GM21526 (cell line): Measurements from ENCODE around the gene HLA-DMA.
A peak's percentile ranks its signal among the peaks of the same experiment; 100 is the strongest.
"Not testable (repeated sequence)": the region's sequence is repeated elsewhere in the genome, so short reads cannot be mapped to it uniquely, and the experiment has no call there.

ENCODE experiments used
- ATAC-seq: cut with Tn5 transposase; IDR thresholded peaks from one replicate; pipeline ENCODE4 v1.9.1; 2021; ENCODE audit warnings: moderate library complexity; ENCODE audit not compliant: unreplicated experiment, low FRiP score

The HLA-DMA gene

DNA sequence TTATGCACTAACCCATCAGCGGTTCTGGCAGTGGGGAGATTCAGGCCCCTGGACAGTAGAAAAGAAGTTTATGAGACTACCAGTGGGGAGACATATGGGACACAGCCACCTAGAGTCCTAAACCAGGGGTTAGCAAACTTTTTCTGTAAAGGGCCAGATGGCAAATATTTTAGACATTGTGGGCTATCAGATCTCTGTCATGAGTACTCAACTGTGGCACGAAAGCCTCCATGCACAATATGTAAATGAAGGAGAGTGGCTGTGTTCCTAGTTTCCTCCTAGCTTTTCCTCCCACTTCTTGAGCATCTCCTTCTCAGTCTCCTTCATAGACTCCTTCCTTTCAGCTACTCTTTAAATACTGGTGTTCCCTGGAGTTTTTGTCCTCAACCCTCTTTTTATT lies 3.3 kb upstream of the HLA-DMA start:
- no peak for ATAC-seq

- ATAC-seq, result no peak
Measured at GRCh38 chr6:32954986-32955802, 2.3 kb upstream of the HLA-DMA start.

- ATAC-seq, result no peak
Measured at GRCh38 chr6:32954267-32954666, 1.4 kb upstream of the HLA-DMA start.

DNA sequence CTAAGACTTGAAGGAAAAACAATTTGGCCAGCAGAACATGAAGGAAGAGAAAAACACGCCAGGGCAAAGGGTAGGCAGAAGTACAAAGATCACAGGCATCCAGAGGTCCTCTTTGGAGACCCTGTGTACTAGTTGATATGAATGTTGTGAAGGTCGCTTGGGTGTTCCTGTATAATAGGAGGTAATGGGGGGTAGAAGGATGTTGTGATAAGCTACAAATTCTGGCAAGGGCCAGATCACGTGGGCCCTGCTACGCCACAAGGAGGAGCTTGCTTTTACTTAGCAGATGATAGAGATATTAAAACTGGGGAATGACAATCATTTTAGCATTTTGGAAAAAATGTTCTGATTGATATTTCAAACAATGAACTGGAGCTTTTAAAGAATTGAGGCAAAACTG lies 878 bp upstream of the HLA-DMA start:
- no peak for ATAC-seq

- ATAC-seq, result no peak
Measured at GRCh38 chr6:32950449-32950848, 2.4 kb downstream of the HLA-DMA start.

GRCh38 chr6:32950010-32950409 lies 2.9 kb downstream of the HLA-DMA start:
- no peak for ATAC-seq

DNA sequence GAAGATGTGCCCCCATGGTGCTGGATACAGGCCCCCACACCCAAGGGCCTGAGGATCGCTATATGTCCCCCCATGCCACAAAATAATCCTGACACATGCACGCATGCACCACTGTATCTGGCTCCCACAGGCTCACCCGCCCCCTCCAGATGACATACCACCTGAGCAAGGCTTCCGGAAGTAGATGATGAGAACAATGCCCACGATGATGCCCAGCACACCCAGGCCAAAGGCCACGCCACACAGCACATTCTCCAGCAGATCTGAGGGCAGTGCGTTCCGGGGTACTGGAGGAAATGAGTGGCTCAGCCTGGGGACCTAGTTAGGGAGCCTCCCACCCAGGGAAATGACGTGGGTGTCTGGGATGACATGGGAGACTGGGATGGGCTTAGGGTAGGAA lies 3.8 kb downstream of the HLA-DMA start:
- ATAC-seq, result no peak

GRCh38 chr6:32947552-32948465 lies 5.1 kb downstream of the HLA-DMA start:
- ATAC-seq, result no peak

- ATAC-seq, result no peak
Measured at GRCh38 chr6:32946893-32947292, 6.0 kb downstream of the HLA-DMA start.

- no peak for ATAC-seq
Measured at GRCh38 chr6:32945953-32946352, 6.9 kb downstream of the HLA-DMA start.

- ATAC-seq, result no peak
Measured at GRCh38 chr6:32945108-32945760, 7.7 kb downstream of the HLA-DMA start.

DNA sequence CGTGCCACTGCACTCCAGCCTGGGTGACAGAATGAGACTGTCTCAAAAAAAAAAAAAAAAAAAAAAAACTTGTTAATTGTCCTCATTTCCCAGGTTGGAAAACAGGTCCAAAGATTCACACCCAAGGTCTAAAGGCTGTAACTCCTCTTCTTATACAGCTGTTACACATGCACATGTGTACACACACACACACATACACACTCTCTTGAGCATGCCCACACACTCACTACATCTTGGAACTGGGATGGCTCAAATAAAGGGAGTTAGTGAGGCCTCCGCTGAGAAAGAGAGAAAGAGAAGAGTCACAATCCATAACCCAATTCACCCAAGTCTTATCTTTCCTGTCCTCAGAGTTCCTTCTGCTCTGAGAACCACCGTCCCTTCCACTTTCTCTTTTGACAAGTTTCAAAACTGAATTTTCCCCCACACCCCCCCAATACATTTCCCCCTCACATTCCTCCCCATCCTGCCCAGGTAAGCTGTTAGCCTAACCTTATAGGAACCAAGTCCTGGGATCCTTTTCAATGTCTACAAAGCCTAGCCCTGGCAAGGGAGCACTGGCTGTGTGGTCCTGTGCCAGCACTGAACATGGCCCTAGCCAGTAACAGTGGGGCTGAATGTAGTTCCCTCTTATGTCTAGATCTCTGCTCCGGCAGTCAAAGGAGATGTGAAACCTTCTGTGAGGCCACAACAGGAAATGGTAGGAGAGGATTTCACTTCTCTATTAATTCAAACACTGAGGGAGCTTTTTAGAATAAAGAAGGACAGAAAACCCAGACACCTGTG lies 8.8 kb downstream of the HLA-DMA start:
- ATAC-seq, result peak; percentile 39

DNA sequence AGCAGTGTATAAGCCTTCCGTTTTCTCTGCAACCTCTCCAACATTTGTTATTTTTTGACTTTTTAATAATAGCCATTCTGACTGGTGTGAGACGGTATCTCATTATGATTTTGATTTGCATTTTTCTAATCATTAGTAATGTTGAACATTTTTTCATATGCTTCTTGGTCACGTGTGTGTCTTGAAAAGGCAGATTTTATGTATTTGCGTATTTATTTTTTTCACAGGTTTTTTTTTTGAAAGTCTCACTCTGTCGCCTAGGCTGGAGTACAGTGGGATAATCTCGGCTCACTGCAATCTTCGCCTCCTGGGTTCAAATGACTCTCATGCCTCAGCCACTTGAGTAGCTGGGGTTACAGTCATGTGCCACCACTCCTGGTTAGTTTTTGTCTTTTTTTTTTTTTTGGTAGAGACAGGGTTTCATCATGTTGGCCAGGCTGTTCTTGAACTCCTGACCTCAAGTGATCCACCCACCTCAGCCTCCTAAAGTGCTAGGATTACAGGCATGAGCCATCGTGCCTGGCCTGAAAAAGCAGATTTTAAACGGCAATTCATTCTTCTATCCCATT lies 10.3 kb downstream of the HLA-DMA start:
- not testable (repeated sequence) for ATAC-seq

DNA sequence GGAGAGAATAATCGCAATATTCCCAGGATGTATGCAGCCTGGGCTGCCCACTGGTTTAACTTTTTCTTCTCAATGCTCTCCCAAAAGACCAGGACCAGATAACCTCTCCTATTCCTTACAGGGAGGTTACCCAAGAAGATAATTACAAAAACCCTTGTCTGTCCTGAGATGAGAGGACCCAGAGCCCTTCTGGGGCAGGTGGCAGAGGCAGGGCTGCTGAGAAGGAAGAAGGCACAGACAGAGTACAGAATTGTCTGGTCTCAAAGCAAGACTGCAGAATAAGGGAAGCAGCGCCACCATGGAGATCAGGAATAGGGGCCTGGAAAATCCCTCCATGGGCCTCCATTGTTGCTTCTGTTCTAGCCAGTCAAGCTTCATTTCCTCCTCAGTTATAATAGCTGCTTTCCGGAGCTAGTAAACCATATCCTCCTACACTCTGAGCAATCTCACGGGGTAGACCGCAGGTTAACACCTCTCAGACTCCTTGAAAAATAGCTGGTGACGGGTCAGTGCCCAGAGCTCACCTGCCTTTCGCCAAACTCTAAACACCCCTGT lies 11.6 kb downstream of the HLA-DMA start:
- peak; percentile 47 for ATAC-seq

- ATAC-seq, result peak; percentile 45
Measured at GRCh38 chr6:32940656-32941213, 12.2 kb downstream of the HLA-DMA start, which contains the start of gene HLA-DMB. Gene HLA-DMB, minus strand, starts transcription at chr6:32941028. Its CDS starts 221 bp downstream, at chr6:32940807.

GRCh38 chr6:32938494-32938893 lies 14.4 kb downstream of the HLA-DMA start:
- ATAC-seq, result no peak

DNA sequence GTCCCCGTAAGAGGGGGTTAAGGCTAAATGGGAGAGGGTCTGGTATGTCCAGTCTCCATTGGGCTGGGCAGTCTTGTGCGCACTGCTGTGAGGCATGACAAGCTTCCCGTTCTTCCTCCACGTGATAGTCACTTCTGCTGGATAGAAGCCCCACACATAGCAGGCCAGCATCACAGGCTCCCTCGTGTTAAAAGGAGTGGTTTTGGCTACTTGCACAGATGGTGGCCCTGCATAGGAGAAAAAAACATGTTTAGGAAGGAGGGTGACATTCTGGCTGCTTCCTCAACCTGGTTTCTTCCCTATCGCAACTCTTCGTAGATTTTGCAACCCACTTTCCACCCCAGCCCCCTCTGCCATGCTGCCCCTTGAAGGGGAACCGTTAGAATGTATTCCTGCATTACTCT lies 15.7 kb downstream of the HLA-DMA start:
- no peak for ATAC-seq

DNA sequence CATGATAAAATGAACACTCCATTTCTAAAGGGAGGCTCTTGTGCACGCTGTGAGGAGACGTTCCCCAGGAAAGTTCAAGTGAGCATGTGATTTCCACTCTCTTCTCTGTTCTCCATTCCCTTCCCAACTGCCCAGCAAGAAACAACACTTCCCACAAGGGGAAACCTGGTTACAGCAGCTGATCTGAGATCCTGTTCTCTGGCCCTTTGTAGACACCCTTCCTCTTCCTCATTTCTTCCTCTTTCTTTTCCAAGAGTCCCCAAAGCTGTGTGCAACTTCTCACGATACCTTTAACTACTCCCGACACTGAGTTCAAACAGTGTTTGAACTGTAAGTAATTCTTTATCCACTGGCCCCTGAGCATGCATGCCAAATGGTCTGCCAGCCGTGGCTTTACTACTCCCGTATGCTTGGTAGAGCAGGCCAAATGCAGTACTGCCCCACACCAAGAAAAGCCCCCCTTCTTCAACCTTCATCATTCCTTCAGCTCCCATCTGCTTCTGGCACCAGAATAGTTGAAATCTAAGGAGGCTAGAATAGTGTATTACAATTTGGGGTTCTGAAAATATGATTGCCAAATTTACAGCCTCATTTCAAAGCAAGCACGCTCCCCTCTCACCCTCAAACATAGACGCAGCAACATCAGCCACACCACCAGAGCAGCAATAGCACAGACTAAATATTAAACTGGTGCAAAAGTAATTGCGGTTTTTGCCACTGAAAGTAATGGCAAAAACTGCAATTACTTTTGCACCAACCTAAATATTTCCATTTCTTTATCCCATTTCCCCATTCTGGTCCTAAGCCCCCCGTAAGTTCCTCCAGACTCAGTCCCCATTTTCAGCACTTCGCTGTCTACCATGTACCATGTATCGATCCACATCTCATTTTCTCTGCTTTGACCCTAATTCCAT lies 16.4 kb downstream of the HLA-DMA start:
- ATAC-seq, result no peak
